GM12878 (cell line): Measurements from ENCODE around the gene PRCP. TPM values are rescaled to one million over a fixed set of nuclear protein-coding genes. Genes with fewer than 3 reads are reported as not detected.

Experiments
- ATAC-seq: fragments of 200-7000 bp; cut with Tn5 transposase; 3 replicates; pipeline ENCODE4 v1.9.1; 2020; ENCODE audit warnings: mild to moderate bottlenecking, moderate library complexity
- BruUV-seq: library from RNA; stranded (reverse); fragments of 400-500 nt; replicated peaks from 2 replicates; lab custom pipeline; 2021; lab: Mats Ljungman, UMichigan
- CTCF ChIA-PET: fragments of 300-600 bp; sonication (Branson Sonifier 250); formaldehyde crosslinking; extraction: SDS; loops from one replicate; lab custom pipeline; 2021; ENCODE audit warnings: inconsistent platforms; lab: Yijun Ruan, JAX
- POLR2A ChIA-PET: fragments of 350-600 bp; formaldehyde crosslinking; extraction: SDS; loops from one replicate; lab custom pipeline; 2021; ENCODE audit warnings: inconsistent platforms; lab: Charles Lee
- RAD21 ChIA-PET: fragments of 300-600 bp; sonication (Branson Sonifier 250); formaldehyde crosslinking; loops from one replicate; lab custom pipeline; 2023; ENCODE audit warnings: antibody characterized with exemption; ENCODE audit not compliant: unreplicated experiment; lab: Charles Lee
- SMC1A ChIA-PET: fragments of 300-600 bp; sonication (Branson Sonifier 250); formaldehyde crosslinking; loops from one replicate; lab custom pipeline; 2023; ENCODE audit not compliant: unreplicated experiment, uncharacterized antibody; lab: Charles Lee
- DNase-seq: peaks from one replicate; pipeline ENCODE4 v3.0.0-alpha.2; 2011; ENCODE audit warnings: low read depth, low spot score
- FAIRE-seq: peaks from 3 replicates; lab custom pipeline; 2011; peaks lifted over from hg19 to GRCh38; lab: Jason Lieb, UNC
- H2AFZ ChIP-seq: 2 replicates; pipeline ENCODE4 v1.6.0; 2011; ENCODE audit warnings: low read depth, low read length, control low read depth; ENCODE audit not compliant: control insufficient read depth
- H3K27ac ChIP-seq: 2 replicates; pipeline ENCODE4 v1.5.1; 2011; ENCODE audit warnings: control low read depth; ENCODE audit not compliant: control insufficient read depth, insufficient read depth
- H3K27me3 ChIP-seq, 2 experiments: replicated peaks in 1 of 2; 2 replicates each; pipeline versions ENCODE4 v1.6.0 to v1.6.1; 2011; ENCODE audit warnings: low read length in 1 of 2; ENCODE audit not compliant: control insufficient read depth in 2 of 2, insufficient read depth in 2 of 2
- H3K36me3 ChIP-seq, 2 experiments: 2 replicates each; pipeline ENCODE4 v1.5.1; 2011; ENCODE audit warnings: low read length in 1 of 2; ENCODE audit not compliant: control insufficient read depth in 2 of 2, insufficient read depth in 2 of 2
- H3K4me1 ChIP-seq: 2 replicates; pipeline ENCODE4 v1.6.1; 2011; ENCODE audit warnings: mild to moderate bottlenecking, low read length, moderate library complexity, mixed read lengths; ENCODE audit not compliant: control insufficient read depth, insufficient read depth
- H3K4me2 ChIP-seq: 2 replicates; pipeline ENCODE4 v1.6.0; 2011; ENCODE audit warnings: control low read depth; ENCODE audit not compliant: control insufficient read depth, insufficient read depth
- H3K4me3 ChIP-seq: fragments of 200-600 bp; sonication (generic); 2 replicates; pipeline ENCODE4 v1.5.1; 2016
- H3K79me2 ChIP-seq: 2 replicates; pipeline ENCODE4 v1.6.0; 2011; ENCODE audit warnings: low read length; ENCODE audit not compliant: control insufficient read depth, insufficient read depth
- H3K9ac ChIP-seq: 2 replicates; pipeline ENCODE4 v1.8.0; 2011; ENCODE audit warnings: low read length, control low read depth, mixed read lengths; ENCODE audit not compliant: control insufficient read depth, insufficient read depth
- H3K9me3 ChIP-seq: replicated peaks from 3 replicates; pipeline ENCODE4 v1.5.1; 2011; ENCODE audit warnings: mild to moderate bottlenecking, low read length; ENCODE audit not compliant: control insufficient read depth, insufficient read depth
- H4K20me1 ChIP-seq: 2 replicates; pipeline ENCODE4 v1.6.0; 2011; ENCODE audit not compliant: control insufficient read depth, insufficient read depth
- ATF2 ChIP-seq: IDR thresholded peaks from 2 replicates; pipeline ENCODE4 v1.6.1; 2012; ENCODE audit warnings: low read length, inconsistent platforms
- ATF7 ChIP-seq: fragments of 450-650 bp; IDR thresholded peaks from 2 replicates; pipeline ENCODE4 v1.6.1; 2016; ENCODE audit warnings: low read depth, mild to moderate bottlenecking
- ESRRA ChIP-seq: IDR thresholded peaks from 2 replicates; pipeline ENCODE4 v1.6.1; 2012; ENCODE audit warnings: mild to moderate bottlenecking, low read length, improper control_type of control experiment
- NKRF ChIP-seq: fragments of 450-650 bp; conservative IDR thresholded peaks from 2 replicates; pipeline ENCODE4 v1.6.1; 2017; ENCODE audit warnings: mild to moderate bottlenecking, moderate library complexity
- TAF1 ChIP-seq: IDR thresholded peaks from 2 replicates; pipeline ENCODE4 v1.6.1; 2011; ENCODE audit warnings: mild to moderate bottlenecking, low read depth, low read length, borderline replicate concordance
- ZNF622 ChIP-seq: fragments of 450-650 bp; IDR thresholded peaks from 2 replicates; pipeline ENCODE4 v1.6.1; 2017; ENCODE audit warnings: mild to moderate bottlenecking, inconsistent platforms
- ZSCAN29 ChIP-seq: fragments of 450-650 bp; IDR thresholded peaks from 2 replicates; pipeline ENCODE4 v1.6.1; 2017; ENCODE audit warnings: mild to moderate bottlenecking, moderate library complexity
- WGBS: methylation state at CpG from one replicate; pipeline ENCODE4 v1.1.6; 2016; ENCODE audit warnings: low lambda C conversion rate; ENCODE audit not compliant: insufficient replicate concordance, insufficient coverage; ENCODE audit errors: missing lambda C conversion rate; 5-methylcytosine and 5-hydroxymethylcytosine counted together
- in situ Hi-C: fragments of 300-500 bp; cut with MboI; formaldehyde crosslinking; loops from 9 replicates; pipeline ENCODE4 v1.14.3; 2018; ENCODE audit warnings: mixed read lengths
- intact Hi-C: fragments of 100-400 bp; cut with micrococcal nuclease; formaldehyde crosslinking; loops from one replicate; pipeline ENCODE4 v1.14.2; 2022; ENCODE audit not compliant: unreplicated experiment
- polyA plus RNA-seq, 11 experiments: library from polyadenylated mRNA; depleted of rRNA in 4 of 11; unstranded in 6 of 11; stranded (reverse) in 5 of 11; fragments of >200 nt; fragmentation: Nextera tagmentation in 4 of 11; fragmentation: Illumina TruSeq in 1 of 11; extraction: Ambion mirVana in 4 of 11; extraction: Trizol in 1 of 11; gene quantifications; 1 replicate in 1 of 11; 2 replicates in 10 of 11; pipeline versions ENCODE4 v1.2.1 to v1.2.3, GENCODE V29; 2011 to 2016; ENCODE audit warnings: inconsistent platforms in 2 of 11, missing spikeins in 2 of 11, low read depth in 1 of 11
- total RNA-seq, 4 experiments: library from RNA; depleted of rRNA in 3 of 4; stranded (reverse); fragments of >200 nt in 3 of 4; fragmentation: Illumina TruSeq in 1 of 4; extraction: Trizol in 1 of 4; gene quantifications; 2 replicates each; pipeline versions ENCODE4 v1.2.1 to v1.2.3, GENCODE V29; 2013 to 2021

PRCP gene
- total and polyA plus RNA-seq, 10 of the 15 experiments (the other 5 are each of a cell fraction or from before 2014, with no cell fraction given), result 14.9 to 43.6 (median 20.0) TPM

GRCh38 chr11:82796998-82797961 is 103.0 kb downstream of the PRCP start:
- H3K9ac ChIP-seq, result no peak overlapping the region
- ChIA-PET CTCF (no interaction called here), SMC1A (interaction anchor here (1.2 to 1.5 kb wide), 2 partner anchors 11 to 18 kb away, joined by 3 read pairs; no protein-coding TSS in a partner anchor), POLR2A (no interaction called here), RAD21 (no interaction called here)
- no peaks in the 10 kb centered on the region for H3K79me2 ChIP-seq
- BruUV-seq, result no TSS peak
- no peak for TF ChIP-seq NKRF
- TF ChIP-seq ATF7, result no peak
- no peak for TF ChIP-seq TAF1
- TF ChIP-seq ATF2, result no peak
- no peak for TF ChIP-seq ZSCAN29
- no peak for TF ChIP-seq ZNF622
- TF ChIP-seq ESRRA, result no peak
- no peak overlapping the region for H3K27ac ChIP-seq
- intact Hi-C loops, result no loop called here
- ATAC-seq, result no peak
- 64% methylated on average over 3 of the region's 3 CpGs for WGBS
- no peak for DNase-seq
- no peak for FAIRE-seq
- H3K27me3 ChIP-seq, result no peaks in the 10 kb centered on the region; a peak in 1 of 4 replicates
- H3K4me1 ChIP-seq, result no peaks in the 10 kb centered on the region
- no peak overlapping the region for H3K4me3 ChIP-seq
- in situ Hi-C loops, result no loop called here
- H4K20me1 ChIP-seq, result no peaks in the 10 kb centered on the region
- H3K36me3 ChIP-seq, result no peaks in the 10 kb centered on the region
- H3K4me2 ChIP-seq, result no peak overlapping the region
- H2AFZ ChIP-seq, result no peak overlapping the region
- H3K9me3 ChIP-seq, result no peaks in the 10 kb centered on the region
